NOMO-1 treated with dmso at 0.1 percent for 144 hours (cell line): Measurements from ENCODE around the gene CAND2.
"Not testable (repeated sequence)": the region's sequence is repeated elsewhere in the genome, so short reads cannot be mapped to it uniquely, and the experiment has no call there.

Experiments
- DNase-seq: peaks from one replicate; lab custom pipeline; 2025; ENCODE audit not compliant: unreplicated experiment; lab: John Stamatoyannopoulos, UW

CAND2 gene

DNA sequence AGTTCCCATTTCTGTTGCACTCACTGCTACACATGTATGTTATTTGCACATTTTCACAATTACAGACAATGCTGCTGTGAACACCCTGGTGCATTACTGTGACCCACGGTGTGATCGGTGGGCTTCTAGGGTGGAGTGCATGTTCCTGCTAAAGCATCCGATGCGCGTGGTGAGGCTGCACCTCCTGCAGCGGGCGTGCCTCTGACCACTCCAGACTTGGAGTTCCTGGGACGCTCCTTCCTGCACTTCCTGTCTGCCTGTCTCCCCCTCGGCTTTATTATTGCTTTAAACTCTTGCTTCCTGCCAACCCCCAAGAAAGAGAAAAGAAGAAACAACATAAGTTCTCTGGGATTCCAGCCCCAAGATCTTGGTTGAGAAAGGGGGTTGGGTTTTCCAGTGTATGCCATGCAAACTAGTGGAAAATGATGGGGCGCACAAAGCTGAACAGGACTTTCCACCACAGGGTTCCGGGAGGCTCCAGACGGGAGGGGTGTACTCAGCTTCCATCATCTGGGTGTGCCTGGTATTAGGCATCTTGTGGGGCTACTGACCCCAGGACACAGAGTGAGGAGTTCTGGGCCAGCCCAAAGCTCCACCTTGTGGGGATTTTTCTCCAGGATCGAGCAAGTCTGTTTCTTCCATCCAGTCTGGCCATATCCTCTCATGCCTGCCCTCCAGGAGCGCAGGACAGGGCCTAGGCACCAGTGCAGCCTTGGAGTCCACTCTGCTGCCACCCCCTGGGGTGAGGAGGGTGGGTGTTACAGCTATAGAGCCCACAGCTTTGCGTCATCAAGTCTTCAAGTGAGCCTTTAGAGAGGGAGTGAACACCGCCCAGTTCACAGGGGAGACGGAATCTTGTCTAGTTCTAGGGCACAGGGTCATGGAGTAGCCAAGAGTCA is 33.7 kb downstream of the CAND2 start:
- no peak for DNase-seq

DNA sequence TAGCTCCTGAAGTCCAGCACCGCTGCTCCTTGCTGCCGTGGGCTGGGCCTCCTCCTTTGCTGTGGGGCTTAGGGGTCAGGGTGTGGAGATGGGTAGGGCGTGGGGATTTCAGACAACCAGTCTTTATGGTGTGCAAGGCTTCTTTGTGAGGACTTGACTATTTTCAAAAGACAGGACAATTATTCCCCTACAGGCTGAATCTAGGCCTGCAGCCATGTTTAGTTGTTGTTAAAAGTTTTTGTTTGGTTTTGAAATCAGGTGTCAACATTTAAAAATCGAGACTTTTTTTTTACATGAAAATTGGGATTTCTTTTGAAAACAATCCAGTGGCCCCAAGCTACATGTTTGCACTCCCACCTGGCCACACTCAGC is 34.3 kb downstream of the CAND2 start:
- DNase-seq, result no peak

GRCh38 chr3:12831301-12831866 is 34.9 kb downstream of the CAND2 start:
- DNase-seq, result no peak

GRCh38 chr3:12832350-12833221 is 36.1 kb downstream of the CAND2 start:
- DNase-seq, result no peak

- DNase-seq, result no peak
These were observed 37.0 kb downstream of the CAND2 start for GRCh38 chr3:12833222-12834161.

GRCh38 chr3:12835052-12835665 is 38.7 kb downstream of the CAND2 start:
- DNase-seq, result no peak

DNA sequence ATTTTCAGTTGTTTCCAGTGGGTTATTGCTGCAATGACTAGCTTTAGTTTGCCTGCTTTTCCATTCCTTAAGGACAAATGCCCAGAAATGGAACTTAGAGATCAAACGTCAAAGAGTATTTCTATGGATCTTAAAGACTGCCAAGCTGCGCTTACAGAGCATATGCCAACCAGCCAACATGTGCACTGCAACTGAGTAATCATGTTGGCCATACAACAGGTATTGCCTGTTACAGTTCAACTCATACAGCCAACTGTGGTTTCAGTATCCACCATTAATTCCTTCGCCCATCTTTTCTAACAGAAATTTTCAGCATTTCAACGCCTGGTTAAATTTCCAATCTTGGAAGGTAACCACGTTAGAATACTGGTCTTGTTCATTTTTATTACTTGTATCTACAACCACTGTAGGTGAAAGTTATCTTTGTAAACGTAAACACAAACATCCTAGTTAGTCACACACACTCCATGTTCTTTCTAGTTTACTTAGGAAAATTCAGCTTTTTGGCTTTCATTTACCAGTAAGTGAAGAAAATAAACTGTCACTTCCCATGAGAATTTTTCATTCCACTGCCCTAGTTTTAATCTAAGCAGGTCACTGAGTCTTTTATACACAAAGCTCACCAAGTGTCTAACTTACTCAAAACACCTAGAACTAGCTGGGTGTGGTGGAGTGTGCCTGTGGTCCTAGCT is 41.0 kb downstream of the CAND2 start:
- DNase-seq, result no peak

DNA sequence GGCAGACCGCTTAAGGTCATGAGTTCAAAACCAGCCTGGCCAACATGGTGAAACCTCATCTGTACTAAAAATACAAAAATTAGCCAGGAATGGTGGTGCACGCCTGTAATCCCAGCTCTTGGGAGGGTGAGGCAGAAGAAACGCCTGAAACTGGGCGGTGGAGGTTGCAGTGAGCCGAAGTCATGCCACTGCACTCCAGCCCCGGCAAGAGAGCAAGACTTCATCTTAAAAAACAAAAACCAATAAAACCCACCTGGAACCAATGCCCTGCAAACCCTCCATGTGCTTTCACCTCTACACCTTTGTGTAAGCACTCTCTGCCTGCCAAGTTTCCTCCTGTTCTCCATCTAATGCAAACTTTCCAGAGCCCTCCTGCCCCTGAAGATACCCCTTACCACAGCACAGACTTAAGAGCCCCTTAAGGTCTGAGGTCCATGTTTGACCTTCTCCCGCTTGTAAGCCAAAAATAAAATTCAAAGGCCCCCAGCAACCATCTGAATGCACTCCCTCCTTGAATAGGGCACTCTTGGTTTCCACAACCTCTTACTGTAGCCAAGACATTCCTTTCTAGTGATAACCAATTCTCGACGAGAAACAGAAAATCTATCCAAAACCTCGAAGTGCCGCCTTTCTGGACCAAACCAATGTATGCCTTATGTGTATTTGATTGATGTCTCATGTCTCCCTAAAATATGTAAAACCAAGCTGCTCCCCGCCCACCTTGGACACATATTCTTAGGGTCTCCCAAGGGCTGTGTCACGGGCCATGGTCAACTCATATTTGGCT is 41.9 kb downstream of the CAND2 start:
- DNase-seq, result no peak

GRCh38 chr3:12839156-12839946 is 42.9 kb downstream of the CAND2 start:
- DNase-seq, result no peak

DNA sequence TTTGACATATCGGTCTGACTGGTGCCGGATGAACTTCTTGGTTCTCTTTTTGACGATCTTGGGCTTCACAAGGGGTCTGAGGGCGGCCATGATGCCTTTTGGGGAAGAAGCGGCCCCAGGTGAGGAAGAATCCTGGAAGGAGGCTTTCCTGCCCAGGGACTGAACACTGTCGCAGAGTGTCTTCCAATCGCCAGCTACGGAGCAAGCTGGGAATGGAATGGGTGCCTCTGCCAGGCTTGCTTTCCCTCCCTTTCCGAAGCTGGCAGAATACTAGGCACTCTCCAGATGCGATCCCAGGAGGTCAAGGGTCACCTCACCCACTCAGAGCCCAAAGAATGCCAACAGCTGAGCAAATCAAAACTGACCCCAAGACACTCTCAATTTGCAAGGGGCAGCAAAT is 43.7 kb downstream of the CAND2 start:
- not testable (repeated sequence) for DNase-seq

GRCh38 chr3:12840591-12841148 is 44.2 kb downstream of the CAND2 start:
- no peak for DNase-seq

DNA sequence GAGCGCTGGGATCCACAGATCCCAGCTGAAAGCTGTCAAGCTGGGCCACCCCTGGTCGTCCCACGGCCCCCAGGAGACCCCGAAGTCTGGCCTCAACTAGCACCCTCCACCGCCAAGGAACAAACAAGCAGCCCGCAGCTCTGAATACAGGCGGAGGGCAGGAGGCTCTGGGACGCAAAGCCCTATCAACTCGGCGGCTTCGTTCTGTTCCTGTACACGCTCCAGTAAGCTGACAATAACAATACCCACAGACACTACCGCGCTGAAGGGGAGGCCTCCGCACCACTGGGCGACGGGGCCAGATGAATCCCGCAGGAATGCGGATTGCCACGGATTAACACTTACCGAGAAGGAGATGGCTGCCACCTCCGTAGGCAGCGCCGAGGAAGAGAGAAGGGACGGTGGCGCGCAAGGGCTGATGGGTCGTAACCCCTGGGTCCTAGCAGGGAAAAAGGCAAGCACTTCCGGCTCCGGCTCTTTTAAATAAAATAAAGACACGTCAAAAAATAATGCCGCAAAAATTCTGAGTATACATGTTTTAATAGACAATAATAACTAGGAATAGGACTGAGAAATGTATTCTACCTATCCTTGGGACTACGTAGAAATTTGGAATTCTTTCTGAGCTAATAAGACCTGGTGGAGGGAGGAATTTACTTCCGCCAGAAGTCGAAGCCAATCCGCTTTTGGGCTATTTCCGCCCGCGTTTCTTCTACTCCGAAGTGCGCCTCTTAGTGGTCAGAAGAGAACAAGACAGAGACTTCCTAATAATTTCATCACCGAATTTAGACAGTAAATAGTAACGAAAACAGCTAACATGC is 44.9 kb downstream of the CAND2 start, which contains the start of gene RPL32:
TSS of gene RPL32 (minus strand) at position 417 of the 821 bp plus-strand sequence. CDS start 1,328 bp downstream, outside the sequence.
- peak; percentile 82 for DNase-seq

DNA sequence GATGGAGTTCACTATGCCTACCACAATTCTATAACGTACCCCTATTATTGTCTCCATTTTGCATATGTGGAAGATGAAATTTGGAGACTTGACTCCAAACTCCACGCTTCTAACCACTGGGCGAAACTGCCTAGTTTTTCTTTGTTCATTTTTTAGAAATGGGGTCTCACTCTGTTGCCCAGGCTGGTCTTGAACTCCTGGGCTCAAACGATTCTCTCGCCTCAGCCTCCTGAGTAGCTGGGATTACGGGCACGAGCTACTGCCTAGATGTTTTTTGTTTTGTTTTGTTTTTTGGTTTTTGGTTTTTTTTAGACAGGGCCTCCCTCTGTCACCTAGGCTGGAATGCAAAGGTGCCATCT is 45.5 kb downstream of the CAND2 start:
- no peak for DNase-seq

- DNase-seq, result no peak
These were observed 46.0 kb downstream of the CAND2 start for GRCh38 chr3:12842469-12842868.

- no peak for DNase-seq
These were observed 49.3 kb downstream of the CAND2 start for GRCh38 chr3:12845811-12846210.

DNA sequence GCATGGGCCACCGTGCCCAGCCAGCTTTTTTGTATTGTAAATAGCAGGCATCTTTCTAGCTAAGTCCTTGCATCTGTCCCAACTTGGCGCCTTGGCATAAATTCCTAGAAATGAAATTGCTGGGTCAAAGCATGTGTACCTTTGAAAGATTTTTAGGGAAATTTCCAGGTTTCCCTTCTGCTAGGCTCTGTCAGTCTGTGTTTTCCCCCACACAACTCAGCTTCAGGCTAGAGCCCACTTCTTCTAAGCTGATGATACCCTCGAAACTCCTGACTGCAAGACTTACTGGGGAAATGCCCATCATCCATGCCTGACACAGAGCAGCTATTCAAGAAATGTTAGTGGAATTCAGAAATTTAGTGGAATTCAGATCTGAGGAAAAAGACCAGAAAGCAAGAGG is 55.7 kb downstream of the CAND2 start:
- DNase-seq, result no peak

DNA sequence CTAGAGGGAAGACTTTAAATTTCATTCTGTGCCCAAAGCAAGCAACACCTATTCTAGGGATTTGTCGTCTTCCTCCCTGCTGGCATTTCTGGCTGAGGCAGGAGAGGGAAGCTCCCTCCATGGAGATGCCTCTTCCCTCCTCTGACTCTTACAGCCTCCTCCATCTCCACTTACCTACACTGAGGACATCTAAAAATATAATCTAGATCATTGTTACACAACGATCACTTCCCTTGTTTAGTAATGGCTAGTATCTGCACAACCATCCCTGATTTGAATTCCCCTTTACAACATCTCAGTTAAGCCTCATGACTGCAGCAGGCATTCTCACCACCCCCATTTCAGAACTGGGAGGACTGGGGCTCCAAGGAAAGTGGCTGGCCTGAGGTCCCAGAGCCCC is 57.4 kb downstream of the CAND2 start:
- not testable (repeated sequence) for DNase-seq
